RPMI7951 (cell line): ENCODE measurements around the gene ARHGAP15. TPM values are rescaled to one million over a fixed set of nuclear protein-coding genes. Genes with fewer than 3 reads are reported as not detected.
A peak's percentile ranks its signal among the peaks of the same experiment; 100 is the strongest.

ENCODE experiments used
- DNase-seq: peaks from one replicate; pipeline ENCODE4 v3.0.0-alpha.2; 2012; ENCODE audit warnings: low read depth
- total RNA-seq: library from RNA; depleted of rRNA; stranded (reverse); fragments of >200 nt; shearing (Covaris generic); gene quantifications from 2 replicates; pipeline ENCODE4 v1.2.3, GENCODE V29; 2014

ARHGAP15 gene
- total RNA-seq, 1 experiment from 2014 or later = 1.9 TPM

DNA sequence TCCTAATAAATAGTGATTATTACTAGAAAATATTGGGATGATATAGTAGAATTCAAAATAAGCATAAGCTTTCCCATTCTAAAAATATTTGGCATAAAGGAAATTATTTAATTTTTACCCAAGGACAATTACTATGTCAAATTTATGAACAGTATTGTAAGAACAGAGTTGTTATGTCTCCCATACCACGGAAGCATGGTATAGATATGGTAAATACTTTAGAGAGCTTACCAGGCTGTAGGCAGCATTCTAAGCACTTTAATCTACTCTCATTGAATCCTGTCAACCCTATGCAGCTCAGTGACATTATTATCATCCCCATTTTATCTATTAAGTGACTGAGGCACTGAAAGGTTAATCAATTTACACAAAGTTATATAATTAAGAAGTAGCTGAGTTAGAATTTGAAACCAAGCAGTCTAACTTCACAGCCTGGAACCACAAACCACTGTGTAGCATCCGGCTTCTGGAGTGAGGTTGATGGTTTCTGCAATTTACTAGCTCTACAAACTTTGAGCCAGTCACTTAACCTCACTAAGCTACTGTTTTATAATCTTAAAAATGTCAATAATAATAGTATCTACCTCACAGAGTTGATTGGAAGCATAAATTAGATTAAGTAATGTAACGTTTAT, 323.7 kb downstream of the ARHGAP15 start:
- DNase-seq = no peak

DNA sequence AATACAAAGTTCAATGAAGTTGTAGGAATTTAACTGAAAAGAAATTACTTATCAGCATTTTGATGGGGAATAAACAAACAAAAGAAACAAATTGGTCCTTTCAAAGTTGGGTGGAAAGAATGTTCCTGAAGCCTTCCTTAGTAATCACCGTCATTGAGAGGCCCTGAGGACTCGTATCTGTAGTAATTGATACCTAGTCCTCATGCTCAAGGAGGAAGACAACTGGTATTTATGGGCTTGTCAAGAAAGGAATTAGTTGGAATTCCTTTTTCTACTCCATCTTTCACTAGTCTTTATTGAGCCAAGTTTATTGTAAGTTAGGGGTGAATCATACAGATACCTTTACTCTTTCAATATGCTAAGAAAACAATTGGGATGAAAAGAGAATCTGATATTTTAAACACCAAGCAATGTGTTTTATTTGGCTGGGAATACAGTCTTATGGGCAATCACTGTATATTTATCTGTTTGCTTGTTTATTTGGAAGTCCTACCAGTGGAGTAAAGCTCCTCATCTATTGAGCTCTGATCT, 324.8 kb downstream of the ARHGAP15 start:
- DNase-seq = no peak

DNA sequence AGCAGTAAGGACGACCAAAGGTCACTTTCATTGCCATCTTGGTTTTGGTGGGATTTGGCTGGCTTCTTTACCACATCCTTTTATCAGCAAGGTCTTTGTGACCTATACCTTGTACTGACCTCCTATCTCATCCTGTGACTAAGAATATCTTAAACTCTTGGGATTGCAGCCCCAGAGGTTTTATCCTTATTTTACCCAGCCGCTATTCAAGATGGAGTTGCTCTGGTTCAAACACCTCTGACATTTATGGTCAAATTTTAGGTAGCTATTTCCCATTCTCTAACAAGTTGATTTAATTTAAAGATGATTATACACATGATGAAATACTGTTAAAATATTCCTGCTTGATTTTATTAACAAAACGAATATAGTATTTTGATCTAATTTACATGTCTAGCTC, 326.1 kb downstream of the ARHGAP15 start:
- DNase-seq = no peak

DNA sequence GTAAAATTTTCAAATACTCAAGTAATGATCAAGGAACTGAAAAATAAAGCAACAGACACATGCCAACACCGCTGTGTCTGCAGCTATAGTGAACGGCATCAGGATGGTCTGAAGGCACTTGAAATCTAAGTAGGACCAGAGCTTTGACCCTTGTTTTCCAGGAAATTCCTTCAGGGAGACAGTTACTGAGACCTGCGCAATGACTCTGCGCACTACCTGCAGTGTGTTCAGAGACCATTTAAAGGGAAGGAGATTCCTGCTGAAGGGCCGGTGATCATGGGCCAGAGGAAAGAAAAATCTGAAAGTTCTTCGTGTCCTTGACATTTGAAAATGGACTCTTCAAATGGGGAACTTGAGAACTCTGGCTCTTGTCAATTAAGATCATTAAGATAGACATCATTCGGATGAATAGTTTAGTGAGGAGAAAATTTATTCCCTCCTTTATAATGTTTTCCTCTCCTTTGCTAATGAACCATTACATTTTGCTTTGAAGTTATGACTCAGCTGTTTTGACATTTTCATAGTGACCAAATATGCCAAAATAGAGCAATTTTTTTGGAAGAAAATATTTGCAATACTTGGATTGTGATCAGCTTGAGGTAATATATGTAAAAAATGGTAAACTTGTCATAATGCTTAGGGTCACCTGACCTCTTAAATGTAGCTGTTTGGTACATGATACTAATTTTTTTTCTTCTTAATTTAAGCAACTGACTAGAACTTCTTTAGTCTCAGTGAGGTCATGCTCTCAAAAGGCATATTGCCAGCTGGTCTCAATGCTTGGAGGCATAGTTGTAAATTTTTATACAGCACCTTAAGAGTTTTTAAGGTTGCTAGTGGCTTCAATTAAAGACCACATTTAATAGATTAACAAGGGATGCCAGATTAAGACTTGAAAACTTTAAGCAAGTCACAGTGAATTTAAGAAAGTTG, 329.3 kb downstream of the ARHGAP15 start:
- no peak for DNase-seq

DNA sequence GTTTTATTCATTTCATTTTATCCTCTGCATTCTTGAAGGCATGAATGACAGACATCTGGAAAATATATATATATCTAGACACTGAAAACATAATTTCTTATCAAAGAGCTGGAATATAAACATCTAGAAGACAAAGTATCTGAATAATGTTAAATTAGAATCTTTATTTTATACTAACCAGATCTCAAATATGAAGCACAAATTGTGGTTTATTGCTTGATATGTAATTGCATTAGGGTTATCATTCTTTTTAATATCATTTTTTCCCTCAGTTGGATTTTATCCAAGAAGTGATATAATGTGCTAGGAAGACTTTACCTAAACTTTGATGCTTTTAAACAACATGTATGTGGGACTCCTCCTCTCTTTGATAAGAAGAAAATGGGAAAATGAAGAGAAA, 331.2 kb downstream of the ARHGAP15 start:
- DNase-seq = no peak

DNA sequence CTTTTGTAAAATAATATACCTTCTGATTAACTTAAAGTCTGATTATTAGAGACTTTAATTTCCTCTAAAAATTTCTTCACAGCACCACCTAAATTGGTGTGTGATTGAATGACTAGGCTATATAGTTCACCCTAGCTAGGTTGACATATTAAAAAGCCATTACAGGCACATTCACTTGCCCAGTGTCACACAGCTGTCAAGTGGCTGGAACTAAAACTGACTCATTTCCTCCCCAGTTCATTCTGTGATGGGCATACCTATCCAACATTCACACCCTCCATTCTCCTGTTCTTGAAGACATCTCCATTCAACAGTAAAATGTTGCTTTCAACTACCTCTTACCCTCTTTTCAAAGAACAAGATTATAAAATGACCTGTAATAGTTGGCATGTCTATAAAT, 334.5 kb downstream of the ARHGAP15 start:
- no peak for DNase-seq

DNA sequence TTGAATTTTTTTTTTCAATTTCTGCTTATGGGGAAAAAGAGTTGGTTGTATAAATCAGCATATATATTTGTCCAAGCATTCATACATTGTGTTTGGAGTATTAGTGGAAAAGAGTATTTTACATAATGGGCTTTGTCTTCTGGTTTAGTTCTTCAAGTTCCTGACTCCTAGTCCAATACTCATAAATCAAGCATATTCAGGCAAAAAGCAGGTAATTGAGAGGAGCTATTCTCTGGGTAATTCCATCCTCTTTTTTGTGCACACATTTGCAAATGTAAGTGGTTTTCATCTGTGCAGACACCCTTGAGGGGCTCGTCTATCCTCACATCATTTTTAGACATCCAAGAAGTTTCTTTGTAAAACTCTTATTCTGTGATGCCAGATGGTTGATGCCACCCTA, 337.2 kb downstream of the ARHGAP15 start:
- no peak for DNase-seq

DNA sequence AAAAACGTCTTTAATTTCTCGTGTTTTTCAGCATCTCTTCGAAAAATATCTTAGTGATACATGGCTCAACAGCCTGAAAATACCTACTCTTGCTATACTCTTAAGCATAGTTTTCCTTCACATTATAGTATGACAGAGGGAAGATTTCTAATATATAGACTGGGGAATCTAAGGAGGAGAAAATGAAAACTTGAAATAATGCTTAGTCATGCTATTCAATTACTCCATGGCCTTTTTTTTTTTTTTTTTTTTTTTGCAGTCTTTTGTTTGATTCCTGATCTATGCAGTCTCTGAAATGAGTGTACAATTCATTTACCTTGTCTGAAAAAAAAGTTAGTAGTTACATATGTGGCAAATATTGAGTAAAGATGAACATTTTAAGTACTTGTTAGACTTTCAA, 337.8 kb downstream of the ARHGAP15 start:
- no peak for DNase-seq

DNA sequence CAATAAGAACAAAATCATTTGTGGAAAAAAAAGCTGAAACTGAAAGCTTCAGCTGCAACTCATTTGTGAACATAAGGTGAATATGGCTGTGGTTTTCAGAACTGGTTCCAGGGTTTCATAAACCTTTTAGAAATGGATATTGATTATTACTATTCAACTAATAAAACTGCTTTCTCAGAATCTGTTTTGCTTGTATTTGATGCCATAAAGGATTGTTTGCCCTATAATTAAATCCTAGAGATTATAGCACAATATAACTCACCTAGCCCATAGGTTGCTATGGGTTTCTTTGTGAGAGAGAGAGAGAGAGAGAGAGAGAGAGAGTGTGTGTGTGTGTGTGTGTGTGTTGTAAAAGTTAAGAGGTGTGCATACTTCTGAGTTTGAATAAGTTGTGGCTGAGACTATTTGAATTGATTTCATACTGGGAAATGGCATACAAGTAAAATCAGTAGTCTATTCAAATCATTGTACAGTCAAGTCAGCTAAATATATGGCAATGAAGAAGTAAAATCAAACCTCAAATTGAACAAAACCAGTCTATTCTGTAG, 339.2 kb downstream of the ARHGAP15 start:
- no peak for DNase-seq

DNA sequence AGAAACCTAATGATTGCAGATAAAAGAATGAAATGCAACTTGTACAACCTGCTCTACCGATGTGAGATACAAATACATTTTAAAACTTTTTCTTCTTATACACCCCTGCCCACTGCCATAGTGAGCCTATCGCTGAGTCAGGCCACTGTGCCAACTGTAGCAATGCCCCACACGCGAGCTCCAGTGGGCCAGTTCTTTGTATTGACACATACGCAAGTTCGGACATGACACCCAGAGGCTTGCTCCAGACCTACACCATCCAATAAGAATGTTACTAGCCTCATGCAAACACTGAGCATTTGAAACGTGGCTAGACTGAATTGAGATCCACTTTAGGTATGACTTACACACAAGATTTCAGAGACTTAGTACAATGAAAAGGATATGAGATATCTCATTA, 340.1 kb downstream of the ARHGAP15 start:
- DNase-seq = no peak

DNA sequence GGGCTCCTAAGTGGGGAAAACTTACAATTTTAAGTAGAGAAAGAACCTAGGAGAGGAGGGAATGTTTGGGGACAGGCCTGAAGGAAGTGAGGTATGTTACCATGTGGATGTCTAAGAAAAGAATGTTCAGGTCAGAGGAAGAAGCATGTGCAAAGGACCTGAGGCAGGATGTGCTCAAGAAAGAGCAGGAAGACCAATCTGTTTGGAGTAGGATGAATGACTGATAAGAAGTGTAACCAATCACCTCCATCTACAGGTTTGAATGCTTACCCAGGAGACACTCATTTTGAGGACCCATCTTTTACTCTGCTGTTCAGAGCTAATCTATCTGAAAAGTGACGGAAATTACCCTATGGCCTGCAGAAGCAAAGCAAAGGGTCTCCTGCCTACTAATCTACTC, 342.3 kb downstream of the ARHGAP15 start:
- no peak for DNase-seq

DNA sequence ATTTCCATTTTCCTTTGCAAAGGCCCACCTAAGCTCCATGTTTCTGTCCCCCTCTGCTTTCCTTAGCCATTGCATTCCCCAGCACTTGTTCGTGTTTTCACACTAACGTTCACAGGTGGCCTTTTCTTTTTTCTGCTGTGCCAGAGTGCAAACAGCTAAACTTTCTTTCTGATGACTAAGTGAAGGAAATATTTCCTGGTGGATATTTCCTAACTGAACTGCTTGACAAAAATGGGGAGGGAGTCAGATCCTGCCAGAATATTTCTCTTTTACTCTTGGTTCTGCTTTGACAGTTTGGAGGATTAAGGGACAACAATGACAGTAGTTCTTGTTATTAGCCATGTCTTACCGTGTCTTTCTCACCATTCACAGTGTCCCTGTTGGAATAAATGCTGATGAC, 344.0 kb downstream of the ARHGAP15 start:
- DNase-seq = peak; percentile 10

DNA sequence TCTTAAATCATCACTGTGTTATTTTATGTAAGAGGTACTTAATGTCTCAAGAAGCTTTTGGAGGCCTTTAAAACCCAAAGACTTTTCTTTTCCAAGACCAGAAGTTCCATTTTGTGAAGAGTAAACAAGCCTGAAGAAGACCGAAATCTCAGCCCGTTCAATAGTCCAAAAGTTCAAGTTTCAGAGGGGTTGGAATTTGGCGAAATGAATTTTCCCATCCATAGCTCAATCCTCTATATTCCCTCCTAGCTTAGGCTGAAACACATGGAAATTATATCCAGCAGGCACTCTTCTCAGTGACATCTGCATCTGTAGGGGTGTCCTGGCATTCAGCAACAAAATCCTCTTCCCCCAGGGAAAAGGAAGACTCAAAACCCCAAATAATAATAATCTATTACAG, 344.6 kb downstream of the ARHGAP15 start:
- DNase-seq = no peak

DNA sequence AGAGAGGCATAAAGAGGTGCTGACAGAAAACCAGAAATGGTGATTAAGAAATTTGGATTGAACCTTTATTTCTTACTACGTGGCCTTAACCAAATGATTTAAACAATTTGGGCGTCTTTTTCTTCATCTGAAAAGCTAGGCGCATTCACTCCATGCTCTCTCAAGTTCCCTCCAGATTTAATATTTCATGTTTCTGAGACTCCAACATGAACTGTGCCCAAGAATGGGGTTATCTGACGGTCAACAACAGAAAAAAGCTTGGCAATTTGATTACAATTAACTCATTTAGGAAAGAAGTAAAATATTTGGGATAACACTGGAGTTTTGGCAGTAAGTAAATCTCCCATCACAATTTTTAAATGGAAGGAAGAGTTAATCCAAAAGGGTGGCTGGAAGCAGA, 345.4 kb downstream of the ARHGAP15 start:
- DNase-seq = no peak

DNA sequence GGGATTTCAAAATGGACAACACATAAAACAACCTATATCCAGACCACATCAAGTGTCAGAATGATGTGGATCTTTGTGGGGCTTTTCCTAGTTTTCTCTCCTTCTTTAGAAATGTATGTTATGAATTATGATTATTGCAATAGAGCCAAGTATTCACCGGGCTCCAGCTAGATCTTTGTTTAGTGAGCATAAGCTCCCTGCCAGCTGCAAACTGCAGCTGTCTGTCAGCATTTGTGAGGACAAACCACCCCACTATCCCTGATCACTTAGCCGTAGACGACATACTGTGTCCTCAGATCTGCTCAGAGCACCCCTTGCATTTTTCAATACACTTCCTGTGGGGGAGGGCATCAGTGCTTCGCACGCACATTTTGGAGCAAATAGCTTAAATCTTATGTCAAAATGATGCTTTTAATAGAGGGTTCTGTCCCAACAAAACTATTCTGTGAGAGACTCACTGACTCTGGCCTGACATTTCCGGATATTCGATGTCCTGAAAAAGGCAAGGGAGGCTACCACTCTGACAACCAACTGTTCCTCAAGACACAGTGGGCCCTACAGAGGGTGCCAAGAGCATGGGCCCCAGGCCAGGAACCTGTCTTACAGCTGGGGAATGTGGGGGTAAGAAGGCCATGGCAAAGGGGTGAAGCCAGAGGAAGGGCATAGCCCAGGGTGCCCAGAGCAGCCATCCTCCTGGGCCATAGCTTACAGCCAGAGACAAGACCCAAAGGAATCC, 346.0 kb downstream of the ARHGAP15 start:
- DNase-seq = no peak

DNA sequence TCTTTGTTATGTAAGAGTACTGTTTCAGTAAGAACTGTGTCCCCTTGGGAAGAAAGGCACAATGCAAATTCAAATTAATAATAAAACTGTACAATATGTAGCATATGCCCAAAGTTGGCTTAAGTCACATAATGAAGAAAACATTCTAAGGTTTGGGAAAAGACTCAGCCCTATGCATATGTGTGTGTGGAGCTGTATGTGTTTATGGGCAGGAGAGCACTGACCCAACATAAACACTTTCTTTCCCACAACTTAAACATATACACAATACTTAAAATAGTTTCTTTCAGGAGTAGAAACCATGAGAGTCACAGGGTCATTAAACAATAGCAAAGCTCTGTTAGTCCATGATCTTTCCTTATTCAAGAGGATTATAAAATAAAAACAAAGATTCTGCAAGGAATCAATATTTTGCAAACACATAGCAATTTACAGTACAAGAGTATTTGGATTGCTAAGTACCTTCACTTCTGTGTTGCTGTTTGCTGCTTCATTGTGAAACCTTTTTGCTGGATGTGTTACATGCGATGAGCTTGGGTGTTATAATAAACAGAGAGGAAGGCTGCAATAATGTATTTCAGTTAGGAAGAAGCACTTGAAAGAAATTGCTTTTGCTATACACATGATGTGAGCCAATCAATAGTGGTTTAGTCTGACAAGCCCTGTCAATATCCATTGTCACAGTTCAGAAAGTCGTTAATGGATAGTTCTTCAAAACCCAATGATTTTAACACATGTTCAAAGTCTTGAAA, 347.3 kb downstream of the ARHGAP15 start:
- DNase-seq = no peak

DNA sequence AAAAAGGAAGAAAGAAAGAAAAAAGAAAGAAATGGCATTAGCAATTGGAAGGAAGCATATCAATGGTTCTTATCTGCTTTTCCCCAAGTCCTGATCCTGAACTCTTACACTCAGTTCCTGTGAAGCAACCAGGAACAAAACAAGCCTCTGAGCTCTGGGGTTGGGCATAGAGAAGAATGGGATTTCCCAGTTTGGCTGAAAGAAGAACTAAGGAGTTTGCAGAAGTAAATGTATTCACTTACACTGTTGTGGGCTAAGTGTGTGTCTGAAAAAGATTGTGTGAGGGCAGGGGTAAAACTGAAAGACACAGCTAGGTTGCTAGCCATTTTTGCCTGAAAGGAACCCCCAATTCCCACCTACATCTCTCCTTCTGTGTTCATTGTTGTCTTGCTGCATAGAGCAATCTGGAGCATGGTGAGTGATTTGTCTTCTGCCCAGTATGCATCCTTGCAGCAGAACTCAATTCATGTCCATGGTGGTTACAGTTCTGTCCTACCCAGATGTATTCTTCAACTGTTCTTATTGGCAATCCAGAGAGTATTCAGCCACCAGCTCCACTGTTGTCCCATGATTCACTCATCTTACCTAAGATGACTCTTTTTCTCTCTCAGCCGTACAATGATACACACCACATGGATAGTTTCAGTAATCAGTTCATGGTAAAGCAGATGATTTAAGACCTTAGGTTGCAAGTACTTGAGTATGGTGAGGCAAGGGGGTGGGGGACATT, 348.7 kb downstream of the ARHGAP15 start:
- no peak for DNase-seq

DNA sequence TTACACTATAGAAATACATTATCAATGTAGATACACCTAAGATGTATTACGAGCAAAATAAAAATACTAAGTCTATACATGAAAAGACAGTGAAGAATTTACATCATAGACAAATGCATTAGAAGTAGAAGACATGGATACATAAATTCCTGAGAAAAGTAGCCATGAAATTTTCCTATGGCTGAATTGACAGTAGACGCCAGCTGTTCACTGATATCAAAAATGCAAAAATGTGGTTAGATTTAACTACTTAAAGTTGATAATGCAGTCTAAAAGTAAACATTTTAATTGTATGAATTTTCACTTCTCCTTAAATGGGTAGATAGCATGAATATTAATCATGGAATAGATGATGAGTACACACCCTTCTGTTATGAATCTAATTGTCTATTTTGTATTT, 350.9 kb downstream of the ARHGAP15 start:
- DNase-seq = no peak

DNA sequence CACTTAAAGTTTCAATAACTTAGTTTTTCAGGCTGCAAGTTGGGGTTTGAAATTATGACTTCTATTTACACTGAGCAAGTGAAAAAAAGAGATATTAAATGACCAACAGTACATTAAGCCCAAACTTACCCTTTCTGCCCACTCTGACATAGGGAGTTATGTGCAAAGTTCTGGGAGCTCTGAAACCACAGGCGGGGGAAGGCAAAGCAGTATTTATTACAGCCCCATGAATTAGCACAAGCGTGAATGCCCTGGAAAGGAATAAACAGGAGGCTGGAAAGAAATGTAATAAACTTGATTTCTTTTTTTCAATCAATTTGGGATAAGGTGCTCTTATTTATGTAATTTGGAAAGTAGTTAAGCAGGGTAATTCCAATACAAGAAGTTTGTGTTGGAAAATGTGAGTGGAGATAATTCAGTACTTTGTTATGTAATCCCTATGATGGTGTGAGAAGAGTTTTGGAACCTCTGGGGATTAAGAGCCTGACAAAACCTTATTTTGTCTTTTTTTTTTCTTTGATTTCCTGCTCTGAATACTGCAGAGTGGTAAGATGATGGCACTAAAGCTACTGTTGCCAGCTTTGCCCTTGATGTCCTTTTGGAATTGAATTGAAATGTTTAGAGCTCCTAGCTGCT, 351.5 kb downstream of the ARHGAP15 start:
- DNase-seq = no peak

DNA sequence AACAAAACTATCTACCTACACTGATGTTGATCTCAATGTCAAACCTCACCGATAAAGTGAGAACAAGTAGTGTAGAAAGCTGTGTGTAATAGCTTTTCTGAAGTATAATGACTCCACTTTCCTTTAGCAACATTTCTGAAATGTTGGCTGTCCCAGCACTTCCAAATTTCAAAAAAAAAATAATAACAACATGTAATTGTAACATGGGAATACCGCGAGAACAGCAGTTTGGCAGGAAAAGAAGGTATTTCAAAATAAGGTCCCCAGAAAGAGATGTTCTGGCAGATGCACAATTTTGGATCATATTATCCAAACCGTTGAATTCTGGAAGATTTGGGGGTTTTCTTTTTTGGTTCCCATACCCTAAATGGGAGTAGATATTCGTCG, 352.0 kb downstream of the ARHGAP15 start:
- DNase-seq = no peak
